HPDE6-E6E7 (cell line): Measurements from ENCODE around the gene OR4N2.
"Not testable (repeated sequence)": the region's sequence is repeated elsewhere in the genome, so short reads cannot be mapped to it uniquely, and the experiment has no call there.

ENCODE experiments used
- DNase-seq: peaks from one replicate; pipeline ENCODE4 v3.0.0; 2011; ENCODE audit warnings: missing footprints; ENCODE audit errors: extremely low spot score

Gene OR4N2

GRCh38 chr14:19834203-19834848, 30.8 kb downstream of the OR4N2 start:
- DNase-seq, result not testable (repeated sequence)

GRCh38 chr14:19838433-19838832, 34.9 kb downstream of the OR4N2 start:
- no peak for DNase-seq

- no peak for DNase-seq
Measured at GRCh38 chr14:19851365-19851764, 47.8 kb downstream of the OR4N2 start.

- DNase-seq, result not testable (repeated sequence)
Measured at GRCh38 chr14:19866061-19866669, 62.6 kb downstream of the OR4N2 start.

GRCh38 chr14:19873178-19873577, 69.6 kb downstream of the OR4N2 start:
- no peak for DNase-seq

GRCh38 chr14:19874842-19875241, 71.3 kb downstream of the OR4N2 start, which contains the start of gene OR4K2:
TSS of gene OR4K2 (plus strand) at chr14:19875142. CDS start at chr14:19876268, 1,126 bp downstream.
- no peak for DNase-seq

- no peak for DNase-seq
Measured at GRCh38 chr14:19878029-19878642, 74.6 kb downstream of the OR4N2 start.
